ENCODE results near the gene PRPF31.

DNA sequence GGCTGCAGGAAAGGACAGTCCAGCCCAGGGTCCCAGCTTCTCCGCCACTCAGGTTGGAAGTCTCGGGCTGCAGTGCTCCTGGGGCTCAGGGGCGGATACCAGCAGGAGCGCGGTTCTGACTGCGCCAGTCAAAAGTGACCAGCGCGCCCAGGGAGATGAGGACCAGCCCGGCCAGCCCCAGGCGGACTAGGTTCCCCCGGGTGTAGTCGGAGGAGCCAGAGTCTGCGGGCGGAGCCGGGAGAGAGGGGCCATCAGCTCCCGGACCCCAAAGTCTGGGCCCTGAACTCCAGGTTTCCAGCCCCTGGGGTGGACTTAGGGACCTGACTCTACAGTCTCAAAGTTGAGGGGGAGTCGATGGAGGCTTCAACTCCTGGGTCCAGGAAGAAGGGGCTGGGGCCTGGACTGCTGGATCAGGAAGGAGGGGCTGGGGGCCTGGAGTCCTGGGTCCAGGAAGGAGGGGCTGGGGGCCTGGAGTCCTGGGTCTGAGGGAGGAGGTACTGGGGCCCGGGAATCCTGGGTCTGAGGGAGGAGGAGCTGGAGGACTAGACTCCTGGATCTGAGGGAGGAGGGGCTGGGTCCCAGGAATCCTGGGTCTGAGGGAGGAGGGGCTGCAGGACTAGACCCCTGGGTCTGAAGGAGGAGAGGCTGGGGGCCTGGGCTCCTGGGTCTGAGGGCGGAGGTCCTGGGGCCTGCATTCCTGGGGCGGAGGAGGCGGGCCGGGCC, 20.3 kb upstream of the PRPF31 start:
- TF ChIP-seq, protein P1, sequence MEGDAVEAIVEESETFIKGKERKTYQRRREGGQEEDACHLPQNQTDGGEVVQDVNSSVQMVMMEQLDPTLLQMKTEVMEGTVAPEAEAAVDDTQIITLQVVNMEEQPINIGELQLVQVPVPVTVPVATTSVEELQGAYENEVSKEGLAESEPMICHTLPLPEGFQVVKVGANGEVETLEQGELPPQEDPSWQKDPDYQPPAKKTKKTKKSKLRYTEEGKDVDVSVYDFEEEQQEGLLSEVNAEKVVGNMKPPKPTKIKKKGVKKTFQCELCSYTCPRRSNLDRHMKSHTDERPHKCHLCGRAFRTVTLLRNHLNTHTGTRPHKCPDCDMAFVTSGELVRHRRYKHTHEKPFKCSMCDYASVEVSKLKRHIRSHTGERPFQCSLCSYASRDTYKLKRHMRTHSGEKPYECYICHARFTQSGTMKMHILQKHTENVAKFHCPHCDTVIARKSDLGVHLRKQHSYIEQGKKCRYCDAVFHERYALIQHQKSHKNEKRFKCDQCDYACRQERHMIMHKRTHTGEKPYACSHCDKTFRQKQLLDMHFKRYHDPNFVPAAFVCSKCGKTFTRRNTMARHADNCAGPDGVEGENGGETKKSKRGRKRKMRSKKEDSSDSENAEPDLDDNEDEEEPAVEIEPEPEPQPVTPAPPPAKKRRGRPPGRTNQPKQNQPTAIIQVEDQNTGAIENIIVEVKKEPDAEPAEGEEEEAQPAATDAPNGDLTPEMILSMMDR (IDR thresholded peaks at IDR 0.05): no peak
- no peak for TF ChIP-seq POLR2A (IDR thresholded peaks at IDR 0.05)
- no peak for TF ChIP-seq EP300 (IDR thresholded peaks at IDR 0.05)
